ENCODE data around the gene CEP128.

Gene CEP128

GRCh38 chr14:80664576-80664975 is 277.0 kb downstream of the CEP128 start:
- TF ChIP-seq CTCF (IDR thresholded peaks at IDR 0.05): no peak
- H3K4me1 ChIP-seq: no peaks in the 10 kb centered on the region
- intact Hi-C loops (cut with DNase I; ENCODE audit: low total_unique reads): no loop called here
- DNase-seq: no peak
- H3K36me3 ChIP-seq: no peaks in the 10 kb centered on the region
- H3K9me3 ChIP-seq: no peaks in the 10 kb centered on the region
- H3K4me3 ChIP-seq: no peak overlapping the region
- H3K27ac ChIP-seq: no peak overlapping the region
- H3K27me3 ChIP-seq: no peaks in the 10 kb centered on the region

GRCh38 chr14:80663541-80663940 is 278.0 kb downstream of the CEP128 start:
- Histone ChIP-seq H3K9me3 (no peaks in the 10 kb centered on the region), H3K4me3 (no peak overlapping the region), H3K27me3 (no peaks in the 10 kb centered on the region), H3K27ac (no peak overlapping the region), H3K36me3 (no peaks in the 10 kb centered on the region), H3K4me1 (no peaks in the 10 kb centered on the region)
- no peak for TF ChIP-seq CTCF (IDR thresholded peaks at IDR 0.05)
- intact Hi-C loops (cut with DNase I; ENCODE audit: low total_unique reads): no loop called here
- DNase-seq: no peak

- no peak overlapping the region for H3K4me3 ChIP-seq
- no peak for TF ChIP-seq CTCF (IDR thresholded peaks at IDR 0.05)
- intact Hi-C loops (cut with DNase I; ENCODE audit: low total_unique reads): no loop called here
- no peaks in the 10 kb centered on the region for H3K27me3 ChIP-seq
- H3K4me1 ChIP-seq: no peaks in the 10 kb centered on the region
- H3K9me3 ChIP-seq: no peaks in the 10 kb centered on the region
- no peaks in the 10 kb centered on the region for H3K36me3 ChIP-seq
- no peak for DNase-seq
- no peak overlapping the region for H3K27ac ChIP-seq
These were observed 281.8 kb downstream of the CEP128 start for GRCh38 chr14:80659783-80660182.

GRCh38 chr14:80658733-80659132 is 282.8 kb downstream of the CEP128 start:
- intact Hi-C loops (cut with DNase I; ENCODE audit: low total_unique reads): no loop called here
- Histone ChIP-seq H3K36me3 (no peaks in the 10 kb centered on the region), H3K4me1 (no peaks in the 10 kb centered on the region), H3K27ac (no peak overlapping the region), H3K27me3 (no peaks in the 10 kb centered on the region), H3K4me3 (no peak overlapping the region), H3K9me3 (no peaks in the 10 kb centered on the region)
- no peak for TF ChIP-seq CTCF (IDR thresholded peaks at IDR 0.05)
- no peak for DNase-seq

GRCh38 chr14:80658155-80658554 is 283.4 kb downstream of the CEP128 start:
- DNase-seq: no peak
- Histone ChIP-seq H3K4me1 (no peaks in the 10 kb centered on the region), H3K9me3 (peaks cover 0 to under 1% (median 0%) of the 10 kb centered on the region in 3 donors), H3K36me3 (no peaks in the 10 kb centered on the region), H3K4me3 (no peak overlapping the region), H3K27ac (no peak overlapping the region), H3K27me3 (no peaks in the 10 kb centered on the region)
- intact Hi-C loops (cut with DNase I; ENCODE audit: low total_unique reads): no loop called here
- TF ChIP-seq CTCF (IDR thresholded peaks at IDR 0.05): no peak

- H3K9me3 ChIP-seq: peaks cover 0 to 18% (median 0%) of the 10 kb centered on the region in 3 donors
- H3K36me3 ChIP-seq: no peaks in the 10 kb centered on the region
- TF ChIP-seq CTCF (IDR thresholded peaks at IDR 0.05): no peak
- H3K27me3 ChIP-seq: no peaks in the 10 kb centered on the region
- no peaks in the 10 kb centered on the region for H3K4me1 ChIP-seq
- H3K27ac ChIP-seq: no peak overlapping the region
- intact Hi-C loops (cut with DNase I; ENCODE audit: low total_unique reads): no loop called here
- no peak for DNase-seq
- H3K4me3 ChIP-seq: no peak overlapping the region
These were observed 287.6 kb downstream of the CEP128 start for GRCh38 chr14:80653956-80654355.

Measured in tibial artery (tissue), 4 donors.